ENCODE results near the gene SLC35G4.

DNA sequence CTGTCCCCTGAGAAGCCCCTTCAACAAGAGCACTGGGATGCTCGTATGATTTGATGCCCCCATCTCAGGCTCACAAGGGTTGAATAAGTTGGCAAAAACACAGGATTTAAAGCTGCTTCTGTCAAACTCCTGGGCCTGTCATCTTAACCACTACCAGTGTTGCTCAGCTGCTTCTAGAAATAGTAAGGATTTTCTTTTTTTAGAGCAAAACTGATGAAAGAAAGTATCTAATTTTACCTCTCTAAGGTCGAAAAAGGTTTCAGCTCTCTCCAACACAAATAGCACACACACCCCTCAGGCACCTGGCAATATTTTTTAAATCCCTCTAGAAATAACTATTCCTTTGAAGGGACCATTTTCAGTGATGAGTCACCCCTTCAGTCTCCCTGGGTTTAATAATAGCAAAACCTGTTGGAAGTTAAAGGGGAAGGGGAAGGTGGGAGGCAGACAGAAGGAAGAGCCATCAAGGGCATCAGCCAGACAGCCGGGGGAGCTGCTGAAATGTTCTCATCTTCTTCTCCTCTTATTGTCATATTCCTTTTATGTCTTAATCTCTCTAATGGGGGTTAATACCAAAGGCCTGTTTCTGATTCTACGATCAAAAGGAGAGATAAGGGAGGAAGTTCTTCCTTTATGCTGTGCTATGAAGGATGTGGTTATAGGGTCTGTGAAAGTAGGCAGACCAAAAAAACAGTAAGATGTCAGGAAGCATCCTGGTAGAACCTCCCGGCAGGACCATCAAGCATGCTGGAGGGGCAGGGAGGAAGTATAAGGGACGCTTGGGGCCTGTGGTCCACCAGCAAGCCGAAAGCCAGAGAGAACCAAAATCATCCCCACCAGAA, 31.9 kb upstream of the SLC35G4 start:
- TF ChIP-seq SUZ12 (IDR thresholded peaks at IDR 0.05; ENCODE audit: low read depth, low read length): no peak
- TF ChIP-seq POLR2AphosphoS5 (IDR thresholded peaks at IDR 0.05; ENCODE audit: low read depth, low read length): no peak
- no peak for TF ChIP-seq ZNF530 (CRISPR knock-in tag; IDR thresholded peaks at IDR 0.05; ENCODE audit: low read depth)
- TF ChIP-seq ARID3A (IDR thresholded peaks at IDR 0.05; ENCODE audit: low read depth, low read length): no peak

All from HepG2 (cell line).